Activated effector memory CD4-positive, alpha-beta T cell treated with anti-CD3 and anti-CD28 coated beads, Interleukin-2, amount 50 U/mL, for 16 hours (primary cell): Measurements from ENCODE around the gene TXNRD3.

Source experiments
- DNase-seq: peaks from one replicate; pipeline ENCODE4 v3.0.0-alpha.2; 2020

TXNRD3 gene

DNA sequence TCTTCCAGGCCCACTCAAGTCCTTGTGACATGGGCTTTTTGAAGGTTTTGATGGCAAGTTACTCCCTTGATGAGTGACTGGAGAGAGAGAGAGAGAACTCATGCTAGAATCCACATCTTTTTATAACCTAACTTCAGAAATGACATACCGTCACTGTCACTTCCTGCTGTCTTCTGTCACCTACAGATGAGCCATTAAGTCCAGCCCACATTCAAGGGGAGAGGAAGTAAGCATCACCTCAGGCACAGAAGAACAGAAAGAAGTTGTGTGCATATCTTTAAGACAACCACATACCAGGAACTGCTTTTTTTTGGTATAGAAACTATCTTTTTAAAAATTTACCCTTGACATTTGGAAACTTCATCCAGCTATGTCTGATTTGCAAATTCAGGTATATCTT is 16.6 kb upstream of the TXNRD3 start:
- no peak for DNase-seq

DNA sequence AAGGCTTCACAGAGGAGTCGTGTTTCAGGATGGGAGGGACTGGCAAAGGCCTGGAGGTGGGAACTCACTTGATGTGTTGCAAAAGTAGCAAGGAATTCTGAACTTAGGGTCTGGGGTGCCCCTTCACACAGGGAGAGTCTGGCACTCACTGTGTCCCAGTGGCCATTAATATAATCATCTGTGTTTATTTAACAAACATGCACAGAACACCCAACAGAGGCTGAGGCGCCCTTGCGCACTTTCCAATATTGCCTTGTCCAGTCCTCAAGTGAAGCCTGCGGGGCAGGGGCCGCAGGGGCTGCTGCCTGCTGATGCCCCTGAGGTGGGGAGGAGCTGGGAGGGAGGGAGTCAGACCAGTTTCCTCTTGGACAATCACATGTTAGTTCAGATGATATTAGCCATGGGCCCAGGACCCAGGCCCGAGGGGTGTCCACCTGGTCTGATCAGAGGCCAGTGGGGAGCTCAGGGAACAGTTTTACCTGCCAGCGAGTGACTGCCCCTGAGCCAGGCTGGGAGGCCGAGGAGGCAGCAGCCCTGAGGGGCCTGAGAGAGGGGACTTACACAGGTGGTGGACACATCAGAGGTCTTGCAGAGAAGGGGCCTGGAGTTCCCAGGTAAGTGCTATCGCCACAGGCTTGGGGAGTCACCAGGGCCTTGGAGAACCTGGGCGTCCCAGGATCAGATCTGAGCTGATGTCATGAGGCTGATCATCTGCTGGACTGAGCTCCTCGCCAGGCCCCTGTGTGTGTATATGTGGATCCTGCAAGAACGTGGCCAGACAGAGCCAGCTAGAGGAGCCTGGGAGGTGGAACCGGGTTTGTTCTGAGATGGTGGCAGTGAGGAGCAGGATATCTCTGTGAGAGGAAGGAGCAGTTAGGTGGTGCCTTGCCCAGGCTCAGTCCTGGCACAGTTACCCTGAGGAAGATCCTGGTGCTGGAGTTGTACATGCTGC is 13.8 kb upstream of the TXNRD3 start:
- DNase-seq: no peak

DNA sequence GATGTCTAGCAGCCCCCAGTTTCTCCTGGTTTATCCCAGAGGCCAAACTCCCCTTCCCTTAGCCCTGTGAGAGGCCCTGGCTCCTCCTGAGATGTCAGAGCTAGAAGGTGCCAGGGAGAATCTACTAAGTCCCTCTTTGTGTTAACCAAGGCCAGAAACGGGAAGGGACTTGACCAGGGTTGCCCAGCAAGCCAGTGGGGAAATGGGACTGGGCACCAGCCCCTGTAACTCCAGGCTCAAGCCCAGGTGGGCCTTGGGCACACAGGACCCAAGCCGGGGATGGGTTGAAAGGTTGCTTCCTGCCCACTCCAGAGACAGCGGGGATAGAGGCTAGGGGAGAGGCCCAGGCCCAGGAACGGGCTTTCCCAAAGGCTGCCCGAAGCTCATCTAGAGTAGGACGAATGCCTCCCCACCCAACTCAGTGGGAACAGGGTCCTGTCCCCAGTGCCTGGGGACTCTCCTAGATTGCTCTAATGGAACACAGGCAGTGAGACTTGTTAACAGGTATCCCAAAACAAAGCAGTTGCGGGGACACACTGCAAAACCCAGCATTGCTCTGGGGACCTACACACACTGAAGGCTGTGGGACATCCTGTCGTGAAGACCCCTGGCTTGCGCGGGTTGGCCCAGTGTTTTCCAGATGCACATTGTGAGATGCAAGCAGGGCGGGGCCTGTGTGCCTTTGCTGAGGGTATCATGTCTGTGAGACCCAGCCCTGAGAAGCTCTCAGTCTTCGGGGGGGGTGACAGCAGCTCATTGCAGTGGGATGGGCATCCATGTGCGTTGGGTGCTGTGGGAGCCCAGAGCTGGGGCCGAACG is 12.9 kb upstream of the TXNRD3 start:
- DNase-seq: no peak

DNA sequence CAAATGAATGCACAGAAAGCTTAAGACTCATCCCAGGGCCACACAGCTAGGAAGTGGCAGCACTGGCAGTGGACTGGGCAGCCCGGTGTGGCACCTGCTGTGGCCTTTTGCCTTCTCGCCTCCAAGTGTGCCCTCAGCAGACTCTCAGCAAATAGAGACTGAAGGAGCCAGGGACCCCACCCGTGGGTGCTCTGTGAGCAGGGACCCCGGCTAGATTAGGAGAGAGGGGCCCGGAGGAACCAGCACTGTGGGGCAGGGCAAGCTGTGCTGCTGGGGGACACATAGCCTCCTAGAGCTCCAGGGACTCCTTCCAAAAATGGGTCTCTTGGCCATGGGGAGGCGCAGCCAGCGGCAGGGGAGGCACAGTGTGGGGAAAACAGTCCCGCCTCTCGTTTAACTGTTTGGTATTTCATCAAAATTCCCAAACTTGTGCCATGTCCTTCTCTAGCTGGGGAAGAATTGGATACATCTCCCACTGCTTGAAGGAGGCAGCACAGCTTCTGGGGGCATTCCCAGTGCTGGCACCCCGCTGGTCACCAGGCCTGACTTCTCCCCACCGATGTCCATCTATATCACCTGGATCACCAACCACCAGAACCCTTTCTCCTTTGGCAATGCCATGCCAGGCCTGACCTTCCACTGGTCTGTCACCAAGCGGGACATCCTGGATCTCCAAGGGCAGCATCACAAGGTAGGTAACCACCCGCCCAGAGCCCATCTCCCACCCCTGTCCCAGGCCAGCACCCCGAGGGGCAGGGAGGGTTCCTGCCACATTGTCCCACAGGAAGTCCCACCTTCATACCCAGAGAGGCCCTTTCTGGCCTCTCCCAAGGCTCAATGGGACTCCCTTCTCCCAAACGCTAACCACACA is 12.0 kb upstream of the TXNRD3 start:
- no peak for DNase-seq

DNA sequence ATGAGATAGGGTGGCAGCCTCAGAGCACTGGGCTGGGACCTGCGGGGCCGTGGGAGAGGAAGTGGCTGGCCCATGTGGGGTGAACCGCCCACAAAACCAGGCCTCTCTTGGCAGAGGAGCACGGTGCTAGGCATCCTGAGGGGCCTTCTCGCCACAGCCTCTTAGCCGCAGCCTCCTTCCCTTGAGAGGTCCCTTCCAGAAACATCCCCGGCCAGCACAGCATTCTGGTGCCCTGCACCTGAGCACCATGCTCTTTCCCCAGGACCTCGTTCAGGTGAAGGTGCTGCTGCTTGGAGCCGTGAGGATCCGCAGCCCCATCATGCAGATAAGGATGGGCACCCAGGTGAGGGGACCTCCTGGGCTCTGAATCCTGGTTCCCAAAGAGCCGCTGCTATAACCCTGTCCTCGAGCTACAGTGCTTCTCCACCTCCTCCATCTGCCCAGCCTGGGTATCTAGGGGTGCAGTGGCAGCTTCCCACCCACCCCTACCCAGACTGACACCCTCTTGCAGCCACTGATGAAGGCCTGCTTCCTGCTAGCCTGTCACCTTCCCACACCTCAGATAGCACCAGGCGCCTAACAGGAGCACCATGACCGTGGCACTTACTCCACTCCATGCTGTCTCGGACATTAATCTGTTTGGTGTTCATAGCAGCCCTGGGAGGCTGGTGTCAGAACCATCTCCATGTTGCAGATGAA is 11.2 kb upstream of the TXNRD3 start:
- no peak for DNase-seq

DNA sequence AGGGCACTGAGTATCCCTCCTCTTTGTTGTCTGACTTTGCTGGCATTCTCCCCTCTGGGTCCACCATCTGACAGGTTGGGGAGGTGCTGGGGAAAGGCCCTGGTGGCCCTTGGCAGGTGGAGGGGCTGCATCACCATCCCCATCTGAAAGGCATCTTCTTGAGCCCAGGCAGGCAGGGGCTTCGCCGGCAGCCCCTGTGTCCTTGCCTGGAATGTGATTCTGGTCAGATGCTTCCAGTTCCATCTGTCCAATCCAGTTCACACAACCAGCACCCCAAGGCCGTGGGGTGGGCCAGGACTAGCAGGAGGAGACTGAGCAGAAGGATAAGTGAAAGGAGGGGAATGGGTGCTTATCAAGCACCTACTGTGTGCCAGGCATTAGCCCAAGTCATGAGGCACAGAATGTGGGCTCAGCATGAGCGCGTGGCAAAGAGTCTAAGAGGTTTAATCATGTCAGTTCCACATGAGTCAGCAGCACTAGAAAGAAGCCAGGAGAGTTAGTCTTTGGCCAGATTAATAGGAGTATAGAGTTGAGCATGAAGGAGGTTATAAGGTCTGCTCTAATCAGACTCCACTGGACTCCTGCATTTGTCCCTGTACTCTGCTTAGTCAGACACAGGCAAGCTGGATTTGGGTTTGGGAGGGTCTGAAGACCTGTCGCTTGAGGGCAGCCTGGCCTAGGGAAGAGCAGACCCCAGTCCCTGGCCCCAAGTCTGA is 10.5 kb upstream of the TXNRD3 start:
- DNase-seq: no peak

DNA sequence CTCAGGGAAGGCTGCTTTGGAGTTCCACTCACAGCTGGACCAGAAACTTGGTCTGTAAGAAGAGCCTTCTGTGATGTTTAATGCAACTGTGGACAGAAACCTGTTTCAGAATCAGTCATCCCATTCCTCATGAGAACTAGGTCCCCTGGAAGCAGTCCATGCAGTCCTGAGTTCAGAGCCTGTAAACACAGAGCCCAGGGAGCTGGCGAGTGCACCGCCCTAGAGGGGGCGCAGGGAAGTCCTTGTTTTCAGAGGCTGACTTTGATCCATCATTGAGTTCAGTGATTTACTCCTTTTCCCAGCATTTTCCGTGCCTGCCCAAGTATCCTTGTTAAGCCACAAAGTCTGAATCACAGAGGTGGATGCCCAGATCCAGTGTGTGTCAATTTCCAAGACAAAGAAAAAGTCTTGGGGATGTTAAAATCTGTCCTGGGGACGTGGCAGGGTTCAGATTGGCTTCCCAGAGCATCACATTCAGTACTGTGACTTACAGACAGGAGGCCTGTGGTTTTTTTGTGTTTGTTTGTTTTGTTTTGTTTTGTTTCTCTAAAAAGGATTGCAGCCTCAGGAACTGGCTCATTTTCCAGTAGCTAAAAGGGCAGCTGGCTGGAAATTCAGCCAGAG is 9.8 kb upstream of the TXNRD3 start:
- DNase-seq: no peak

DNA sequence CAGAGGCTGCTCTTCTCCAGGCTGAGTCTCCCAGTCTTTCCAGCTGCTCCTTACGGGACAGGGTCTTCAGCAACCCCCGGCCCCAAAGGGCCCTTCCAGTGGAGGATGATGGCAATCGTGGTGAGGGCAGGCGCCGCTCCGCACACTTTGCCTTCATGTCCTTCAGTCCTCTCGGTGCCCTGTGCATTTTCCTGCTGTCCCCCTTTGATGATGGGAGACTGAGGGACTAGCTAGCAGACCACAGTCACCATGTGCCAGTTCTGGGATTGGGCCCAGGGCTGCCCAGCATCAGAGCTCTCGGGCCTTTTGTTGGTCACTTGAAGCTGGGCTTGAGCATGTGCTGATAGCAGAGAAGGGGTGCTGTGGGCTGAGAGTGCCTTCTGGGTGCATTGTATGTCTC is 8.8 kb upstream of the TXNRD3 start:
- DNase-seq: no peak

DNA sequence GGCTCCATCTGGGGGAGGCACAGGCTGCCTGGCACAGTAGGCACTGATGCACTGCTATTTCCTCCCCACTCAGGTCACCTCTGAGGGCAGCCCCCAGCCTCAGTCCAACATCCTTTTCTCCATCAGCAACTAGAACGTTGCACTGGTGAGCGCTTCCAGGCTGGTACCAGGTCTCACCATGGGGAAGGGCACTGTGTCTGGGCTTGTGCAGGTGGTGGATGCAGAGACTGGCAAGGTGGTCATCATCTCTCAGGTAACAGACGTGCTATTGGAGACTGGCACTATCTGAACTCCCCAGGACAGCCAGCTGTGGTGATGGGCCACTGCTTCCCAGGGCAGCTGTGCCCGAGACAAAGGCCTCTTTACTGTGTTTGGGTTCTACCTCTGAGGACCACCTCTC is 8.3 kb upstream of the TXNRD3 start:
- DNase-seq: no peak

DNA sequence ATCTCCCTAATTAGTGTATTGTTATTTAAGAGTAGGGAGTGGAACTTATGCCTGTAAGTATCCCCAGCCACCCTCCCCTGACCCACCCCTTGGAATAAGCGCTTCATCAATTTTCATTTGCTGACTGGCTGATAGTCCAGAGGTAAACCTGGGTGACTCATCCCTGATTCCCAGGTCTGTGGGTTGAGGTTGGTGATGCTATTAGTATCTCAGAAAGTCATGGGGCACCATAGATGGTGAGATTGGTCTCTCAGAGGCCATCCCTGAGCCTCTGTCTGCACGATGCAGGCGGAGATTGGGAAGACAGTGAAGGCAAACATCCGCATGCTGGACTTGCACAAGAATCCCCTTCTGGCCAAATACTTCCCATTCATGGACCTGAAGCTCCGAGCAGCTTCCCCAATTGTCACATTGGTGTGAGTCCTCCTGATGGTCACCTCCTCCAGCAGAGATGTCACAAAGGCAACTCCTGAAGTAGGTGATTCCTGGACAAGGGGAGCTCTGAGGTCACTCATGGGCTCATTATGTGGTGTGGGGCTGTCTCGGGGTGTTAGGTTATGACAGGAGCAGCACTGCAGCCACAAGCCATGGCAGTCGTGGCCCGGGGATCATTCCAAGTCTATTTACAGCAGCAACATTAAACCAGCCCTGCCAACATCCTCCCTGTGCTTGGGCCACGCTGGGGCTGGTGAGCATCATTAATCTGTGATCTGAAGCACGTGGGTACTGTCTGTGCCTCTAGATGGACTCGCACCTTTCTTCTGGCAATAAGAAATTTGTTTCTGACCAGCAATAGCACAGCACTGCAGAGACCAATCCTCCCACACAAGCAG is 6.8 kb upstream of the TXNRD3 start:
- DNase-seq: no peak

DNA sequence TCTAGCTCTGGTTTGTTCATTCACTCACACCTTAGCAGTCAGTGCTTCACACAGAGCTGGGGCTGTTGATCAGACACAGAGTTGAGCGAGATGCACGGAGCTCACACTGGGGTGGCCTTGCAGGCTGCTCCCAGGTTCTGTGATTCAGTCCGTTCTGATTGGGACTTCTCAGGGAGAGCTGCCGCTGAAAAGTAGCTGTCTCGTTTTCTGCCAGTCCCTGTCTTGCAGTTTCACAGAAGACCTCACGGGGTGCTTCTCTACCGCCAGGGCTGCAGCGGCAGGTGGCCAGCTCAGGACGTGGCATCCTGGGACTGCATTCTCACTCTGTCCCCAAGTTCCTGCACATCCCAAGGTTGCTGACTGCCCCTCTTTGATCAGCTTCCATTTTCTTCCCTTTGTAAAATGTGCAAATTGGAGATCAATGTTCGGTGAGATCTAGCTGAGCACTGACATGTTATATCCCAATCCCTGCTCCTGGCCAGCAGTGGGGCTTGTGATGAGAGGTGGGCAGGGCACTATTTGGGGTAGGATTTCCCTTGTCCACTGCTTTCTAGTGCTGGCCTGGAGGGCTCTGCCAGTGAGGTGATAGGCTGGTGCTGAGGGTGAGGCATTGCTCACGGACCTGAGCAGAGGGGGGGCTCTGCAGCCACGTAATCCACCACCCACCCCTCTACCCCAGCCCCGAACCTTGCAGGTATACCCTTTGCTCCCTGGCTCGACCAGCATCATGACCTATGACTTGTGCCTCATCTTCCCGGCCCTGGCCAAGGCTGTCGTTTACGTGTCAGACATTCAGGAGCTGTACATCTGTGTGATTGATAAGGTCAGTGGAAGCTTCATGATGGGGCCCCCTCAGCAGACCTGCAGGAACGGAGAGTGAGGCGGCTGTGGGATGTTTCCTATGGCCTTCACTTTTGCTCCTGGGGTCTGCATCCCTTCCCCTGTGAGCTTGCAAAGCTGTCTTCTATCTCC is 5.3 kb upstream of the TXNRD3 start:
- no peak for DNase-seq

DNA sequence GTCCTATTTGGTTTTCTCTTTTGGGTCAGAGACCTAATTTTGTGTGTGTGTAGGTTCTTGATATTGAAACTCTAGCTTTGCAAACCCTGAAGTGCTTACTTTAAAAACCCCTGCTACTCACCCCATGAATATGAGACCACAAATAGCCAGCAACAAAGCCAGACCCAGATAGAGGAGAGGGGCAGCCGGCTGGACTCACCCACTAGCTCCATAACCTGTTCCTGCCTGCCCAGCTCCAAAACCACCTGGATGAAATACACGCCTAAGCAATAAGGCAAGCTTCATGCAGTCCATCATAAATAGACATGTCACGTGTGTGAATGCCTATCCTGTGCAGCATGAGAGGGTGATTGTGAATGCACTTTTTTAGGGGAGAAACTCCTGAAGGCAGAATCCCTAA is 3.7 kb upstream of the TXNRD3 start:
- no peak for DNase-seq

DNA sequence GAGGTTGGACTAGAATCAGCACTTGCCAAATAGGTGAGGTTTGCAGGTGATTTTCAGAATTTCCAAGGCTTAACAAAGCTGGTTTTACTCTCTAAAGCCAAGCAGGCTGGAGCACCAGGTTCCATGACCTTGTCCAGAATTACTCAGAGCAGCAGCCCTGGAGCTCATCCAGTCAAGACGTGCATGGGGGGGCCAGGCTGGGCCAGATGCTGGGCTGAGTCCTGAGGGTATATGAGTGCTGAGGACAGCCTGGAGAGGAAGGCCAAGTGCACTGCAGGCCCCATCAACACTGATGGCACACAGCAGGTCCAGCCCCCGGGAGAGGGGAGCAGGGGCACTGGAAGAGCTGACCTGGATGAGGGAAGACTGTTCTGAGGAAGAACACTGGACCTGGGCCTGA is 3.0 kb upstream of the TXNRD3 start:
- no peak for DNase-seq

DNA sequence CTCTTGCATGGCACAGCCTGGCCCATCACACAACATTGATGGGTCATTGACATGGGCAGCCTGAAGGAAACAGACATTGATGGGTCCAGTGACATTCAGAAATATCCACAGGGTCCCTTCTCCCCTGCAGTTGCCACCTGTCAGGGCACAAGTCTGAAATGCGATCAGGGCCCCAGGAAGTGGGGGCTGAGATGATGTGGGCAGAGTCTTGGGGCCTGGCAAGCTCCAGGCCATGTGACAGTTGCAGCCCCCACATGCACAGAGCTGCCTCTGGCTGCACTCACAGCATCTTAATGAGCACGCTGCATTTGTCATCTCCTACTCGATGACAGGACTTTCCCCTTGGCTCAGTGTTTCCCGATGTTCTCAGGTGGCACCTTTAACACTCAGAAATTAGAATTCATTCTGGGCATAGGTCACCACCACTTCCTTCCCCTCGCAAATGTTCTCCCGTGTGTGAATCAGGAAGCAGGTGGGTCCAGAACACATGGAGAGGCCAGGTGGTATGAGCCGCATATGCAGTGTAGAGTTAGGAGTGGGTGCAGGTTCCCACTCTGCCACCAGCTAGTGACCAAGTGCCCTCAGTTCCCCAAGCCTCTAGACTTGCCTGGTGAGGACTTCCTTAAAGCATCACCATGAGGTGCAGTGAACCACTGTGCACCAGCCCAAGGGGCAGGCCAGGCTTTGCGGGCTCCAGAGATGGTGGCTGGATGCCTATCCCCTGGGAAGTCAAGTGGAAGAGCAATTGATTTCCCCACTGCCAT is 1.6 kb upstream of the TXNRD3 start:
- DNase-seq: no peak

DNA sequence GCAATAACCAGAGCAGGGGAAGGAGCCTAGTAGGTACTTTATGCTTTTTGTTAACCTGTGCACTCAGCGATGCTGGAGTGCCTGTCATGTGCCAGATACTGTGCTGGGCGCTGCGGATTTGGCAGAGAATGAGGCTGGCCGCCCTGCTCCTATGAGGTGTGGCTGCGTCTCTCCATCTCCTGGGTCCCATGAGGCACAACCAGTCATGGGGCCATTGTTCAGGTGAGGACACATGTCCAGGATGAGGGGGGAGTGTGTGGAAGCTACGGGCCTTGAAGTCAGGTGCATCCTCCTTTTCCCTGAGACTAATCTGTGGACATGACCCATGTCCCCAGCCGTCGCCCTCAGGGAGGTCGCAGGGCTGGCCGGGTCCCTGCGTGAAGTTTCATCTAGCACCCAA is 963 bp upstream of the TXNRD3 start:
- no peak for DNase-seq

DNA sequence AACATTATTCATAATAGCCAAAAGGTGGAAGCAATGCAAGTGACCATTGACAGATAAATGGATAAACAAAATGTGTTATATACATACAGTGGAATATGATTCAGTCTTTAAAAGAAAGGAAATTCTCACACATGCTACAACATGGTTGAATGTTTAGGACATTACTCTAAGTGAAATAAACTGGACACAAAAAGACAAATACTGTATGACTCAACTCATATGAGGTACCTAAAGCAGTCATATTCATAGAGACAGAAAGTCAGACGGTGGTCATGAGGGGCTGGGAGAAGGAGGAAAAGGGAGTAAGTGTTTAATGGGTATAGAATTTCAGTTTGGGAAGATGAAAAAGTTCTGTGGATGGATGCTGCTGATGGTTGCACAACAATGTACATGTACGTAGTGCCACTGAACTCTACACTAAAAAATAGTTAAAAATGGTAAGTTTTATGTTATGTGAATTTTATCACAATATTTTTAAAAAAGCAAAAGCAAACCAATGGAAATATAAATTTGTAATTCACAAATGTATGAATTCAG is 5.3 kb downstream of the TXNRD3 start:
- no peak for DNase-seq

DNA sequence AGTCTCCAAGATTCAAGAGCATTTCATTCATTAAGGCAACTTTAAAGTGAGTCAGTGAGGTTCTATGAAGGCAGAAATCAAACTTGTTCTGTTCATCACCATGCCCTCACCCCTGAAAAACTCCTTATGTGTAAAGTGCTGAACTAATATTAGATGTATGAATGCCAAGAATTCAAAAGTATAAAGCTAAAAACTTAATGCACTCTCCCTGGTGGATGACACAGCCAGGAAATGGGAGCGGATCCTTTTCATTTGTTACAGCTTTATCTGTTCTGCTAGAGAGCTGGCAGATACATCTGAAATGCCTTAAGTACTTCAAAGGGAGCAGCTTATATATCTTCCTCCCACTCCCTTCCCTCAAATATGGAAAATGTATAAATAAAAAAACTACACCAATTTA is 8.2 kb downstream of the TXNRD3 start:
- DNase-seq: no peak

DNA sequence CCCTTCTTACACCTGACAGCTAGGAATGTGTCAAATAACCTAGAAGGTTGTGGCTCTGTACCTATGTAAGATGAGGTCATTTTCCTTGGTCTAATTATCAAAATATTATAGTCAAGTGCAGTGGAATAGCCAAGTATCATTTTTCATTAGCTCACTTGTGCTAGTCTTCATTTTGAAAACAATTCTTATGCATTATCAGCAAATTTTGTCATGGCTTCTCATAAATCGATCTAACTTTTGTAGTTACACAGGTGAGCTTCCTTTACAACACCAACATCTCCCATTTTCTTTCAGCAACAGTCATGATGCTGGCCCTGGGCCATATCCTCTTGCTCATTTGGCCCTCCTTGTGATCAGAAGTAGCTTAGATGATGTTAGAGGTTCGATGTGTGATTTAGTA is 10.3 kb downstream of the TXNRD3 start:
- no peak for DNase-seq
